Endothelial cell of umbilical vein (primary cell): Measurements from ENCODE around the gene MTG2.

Source experiments
- CTCF ChIP-seq, 2 donors: IDR thresholded peaks; 1 replicate in 1 of 2; 2 replicates in 1 of 2; pipeline ENCODE4 v1.5.1; 2011; ENCODE audit warnings: low read length in 2 of 2, mild to moderate bottlenecking in 2 of 2, moderate library complexity in 2 of 2, control low read depth in 1 of 2, inconsistent platforms in 1 of 2, low read depth in 1 of 2; ENCODE audit not compliant: insufficient read depth in 1 of 2; ENCODE audit errors: extremely low read depth in 1 of 2
- EZH2 ChIP-seq: IDR thresholded peaks from 2 replicates; pipeline ENCODE4 v1.6.1; 2012; ENCODE audit warnings: borderline replicate concordance, low read depth, mild to moderate bottlenecking, moderate library complexity, low read length, inconsistent platforms; ENCODE audit not compliant: severe bottlenecking
- FOS ChIP-seq: IDR thresholded peaks from 2 replicates; pipeline ENCODE4 v1.6.1; 2011; ENCODE audit warnings: mild to moderate bottlenecking, low read length, moderate library complexity, borderline replicate concordance; ENCODE audit not compliant: insufficient read depth
- GATA2 ChIP-seq: IDR thresholded peaks from 2 replicates; pipeline ENCODE4 v1.7.0; 2011; ENCODE audit warnings: low read depth, mild to moderate bottlenecking, moderate library complexity, mixed read lengths, low read length; ENCODE audit not compliant: insufficient read length, insufficient read depth
- JUN ChIP-seq: IDR thresholded peaks from 2 replicates; pipeline ENCODE4 v1.6.1; 2011; ENCODE audit warnings: borderline replicate concordance, low read depth; ENCODE audit not compliant: insufficient read length, insufficient read depth
- MAX ChIP-seq: IDR thresholded peaks from 2 replicates; pipeline ENCODE4 v1.6.1; 2011; ENCODE audit not compliant: insufficient read depth, insufficient read length
- POLR2A ChIP-seq: IDR thresholded peaks from 2 replicates; pipeline ENCODE4 v1.6.1; 2012; ENCODE audit warnings: low read depth, mild to moderate bottlenecking, control low read depth, low read length
- POLR2AphosphoS5 ChIP-seq: IDR thresholded peaks from 2 replicates; pipeline ENCODE4 v1.6.1; 2012; ENCODE audit warnings: low read depth, mild to moderate bottlenecking, control low read depth, low read length, moderate library complexity; ENCODE audit not compliant: insufficient read depth

GRCh38 chr20:62238569-62239277 is 55.9 kb downstream of the MTG2 start:
- TF ChIP-seq CTCF (IDR thresholded peaks at IDR 0.05; ENCODE audit: extremely low read depth in 1 of 2, insufficient read depth in 1 of 2, low read depth in 1 of 2, low read length in 2 of 2) (no peak), POLR2AphosphoS5 (no peak), POLR2A (no peak), EZH2 (no peak), FOS (no peak), GATA2 (no peak), MAX (no peak), JUN (no peak)
